Cardiac septum (tissue), 1 donor: ENCODE results near the gene RCN1. TPM values are rescaled to one million over a fixed set of nuclear protein-coding genes. Genes with fewer than 3 reads are reported as not detected.

Experiments
- DNase-seq: peaks from one replicate; pipeline ENCODE4 v3.0.0-alpha.2; 2020; ENCODE audit warnings: low spot score
- intact Hi-C: fragments of 100-400 bp; cut with DNase I; formaldehyde crosslinking; loops from one replicate; pipeline ENCODE4 v1.14.0; 2022
- total RNA-seq: library from RNA; stranded (reverse); fragmentation: NEBNext Ultra II Directional; extraction: Animal tissue kit (Norgen Biotek cat#: 25700); gene quantifications from one replicate; pipeline ENCODE4 v1.2.1, GENCODE V29; 2021
- donor health status: DM: no; HTN: no; CAD: no.

Gene RCN1
- total RNA-seq, 1 donor from 2014 or later: 26.0 TPM

DNA sequence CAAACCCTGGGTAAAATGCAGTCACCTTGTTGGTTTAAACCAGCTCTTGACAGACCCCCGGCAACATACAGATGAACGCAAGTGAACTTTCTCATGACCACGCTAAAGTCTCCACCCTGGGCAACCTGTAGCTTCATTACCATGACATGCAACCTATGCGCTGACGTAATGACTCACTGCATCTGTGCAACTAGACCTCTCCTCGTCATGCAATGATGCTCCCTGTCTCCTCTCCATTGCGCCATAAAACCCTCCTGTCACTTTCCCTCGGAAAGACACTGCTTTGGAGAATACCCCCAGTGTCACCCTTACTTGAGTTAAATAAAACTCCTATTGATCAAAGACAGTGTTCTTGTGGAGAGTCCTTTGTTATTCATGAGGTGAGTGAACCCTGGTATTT is 52.5 kb downstream of the RCN1 start:
- no peak for DNase-seq
- intact Hi-C loops: no loop called here

DNA sequence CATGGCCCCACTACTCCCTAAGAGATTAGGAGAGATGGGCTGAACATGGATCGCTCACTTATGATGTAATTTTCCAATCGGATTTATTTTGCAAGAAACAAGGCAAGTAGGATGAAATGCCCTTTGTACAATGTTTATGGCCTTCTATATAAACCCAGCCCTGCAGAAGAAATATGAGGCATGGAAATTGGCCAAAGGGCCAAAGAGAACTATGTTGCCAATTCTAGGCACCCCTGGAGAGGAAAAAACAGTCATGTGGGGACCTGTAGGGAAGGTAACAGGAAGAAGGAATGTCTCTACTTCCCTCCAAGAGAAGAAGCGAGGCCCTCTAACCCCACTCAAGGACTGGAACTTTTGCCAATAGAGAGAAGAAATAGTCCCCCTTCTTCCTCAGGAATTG is 54.4 kb downstream of the RCN1 start:
- intact Hi-C loops: no loop called here
- no peak for DNase-seq

GRCh38 chr11:32148895-32149294 is 58.0 kb downstream of the RCN1 start:
- intact Hi-C loops: no loop called here
- DNase-seq: no peak

GRCh38 chr11:32149748-32150147 is 58.9 kb downstream of the RCN1 start:
- intact Hi-C loops: loop anchor here (5.0 kb wide), 1 partner anchor 57 kb away; the partner anchor contains the start of gene RCN1
- DNase-seq: no peak

DNA sequence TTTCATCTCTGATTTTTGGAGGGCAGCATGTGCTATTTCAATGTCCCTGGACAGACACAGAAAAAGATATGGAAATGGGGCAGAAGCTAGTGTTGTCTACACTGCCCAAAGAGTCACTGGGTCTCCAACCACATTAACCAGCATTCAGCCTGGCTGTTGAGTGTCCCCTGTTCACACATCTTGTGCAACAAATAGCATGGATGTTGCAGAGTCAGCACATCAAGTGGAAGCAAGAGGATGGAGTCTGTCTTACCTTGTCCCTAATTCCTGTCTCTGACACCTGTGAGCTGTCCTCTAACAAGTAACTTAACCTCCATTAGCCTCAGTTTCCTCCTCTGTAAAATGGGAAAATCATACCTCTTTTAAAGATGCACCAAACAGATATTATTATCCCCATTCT is 60.2 kb downstream of the RCN1 start:
- intact Hi-C loops: loop anchor here (5.0 kb wide), 1 partner anchor 59 kb away; the partner anchor contains the start of gene RCN1
- no peak for DNase-seq

DNA sequence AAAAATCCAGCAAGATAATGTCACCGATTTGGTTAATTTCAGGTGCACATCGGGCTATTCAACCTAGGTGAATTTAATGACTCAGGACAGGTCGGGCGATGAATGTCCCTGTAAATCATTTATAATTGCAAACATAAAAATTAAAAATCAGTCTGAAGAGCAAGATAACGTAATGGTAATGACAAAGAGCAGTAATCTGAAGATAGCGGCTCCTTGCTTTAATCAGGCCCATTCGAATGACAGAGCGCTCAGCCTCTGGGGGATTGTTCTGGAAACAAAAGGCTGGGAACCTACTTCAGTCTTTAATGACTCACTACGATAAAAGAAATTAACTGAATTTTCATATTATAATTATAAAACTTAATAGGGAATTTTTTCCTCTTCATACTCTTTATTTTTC is 61.3 kb downstream of the RCN1 start:
- no peak for DNase-seq
- intact Hi-C loops: loop anchor here (5.0 kb wide), 1 partner anchor 60 kb away; the partner anchor contains the start of gene RCN1

- no peak for DNase-seq
- intact Hi-C loops: loop anchor here (5.0 kb wide), 1 partner anchor 61 kb away; the partner anchor contains the start of gene RCN1
Observed at GRCh38 chr11:32152821-32153220, 61.9 kb downstream of the RCN1 start.

DNA sequence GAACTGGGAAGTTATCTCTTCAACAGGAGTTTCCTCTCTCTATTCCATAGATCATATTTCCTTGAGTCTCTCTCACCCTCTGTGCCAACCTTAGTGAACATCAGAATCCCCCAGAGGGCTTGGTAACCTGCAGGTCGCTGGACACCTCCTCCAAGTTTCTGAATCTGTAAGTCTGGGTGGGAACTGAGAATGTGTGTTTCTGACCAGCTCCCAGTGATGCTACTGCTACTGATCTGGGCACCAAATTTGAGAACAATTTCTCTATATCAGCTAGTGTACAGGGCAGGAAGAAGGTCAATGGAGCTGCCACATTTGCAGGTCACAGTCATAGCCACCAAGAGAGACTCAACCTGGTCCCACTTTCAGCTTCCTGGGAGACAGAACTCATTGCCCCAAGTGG is 62.9 kb downstream of the RCN1 start:
- intact Hi-C loops: loop anchor here (5.0 kb wide), 1 partner anchor 61 kb away; the partner anchor contains the start of gene RCN1
- no peak for DNase-seq

DNA sequence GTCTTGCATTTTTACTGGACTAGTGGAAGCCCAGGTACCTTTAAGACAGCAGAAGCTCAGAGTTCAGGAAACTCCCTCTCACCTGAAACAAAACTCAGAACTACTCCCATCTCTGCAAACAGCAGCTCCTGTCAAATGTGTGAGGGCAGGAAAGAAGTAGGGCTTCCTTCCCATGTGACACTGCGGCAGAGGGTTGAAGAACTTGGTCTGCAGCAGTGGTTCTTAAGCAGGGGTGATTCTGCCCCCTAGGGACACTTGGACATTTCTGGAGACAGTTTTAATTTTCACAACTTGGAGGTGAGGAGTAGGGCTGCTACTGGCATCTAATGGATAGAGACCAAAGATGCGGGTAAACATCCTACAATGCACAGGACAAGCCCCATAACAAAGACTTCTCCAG is 63.4 kb downstream of the RCN1 start:
- DNase-seq: no peak
- intact Hi-C loops: loop anchor here (5.0 kb wide), 1 partner anchor 62 kb away; the partner anchor contains the start of gene RCN1
